Endothelial cell of umbilical vein (primary cell): ENCODE measurements around the gene SOX18. TPM values are rescaled to one million over a fixed set of nuclear protein-coding genes. Genes with fewer than 3 reads are reported as not detected.

ENCODE experiments used
- BruUV-seq: library from RNA; stranded (reverse); fragments of 400-500 nt; replicated peaks from 2 replicates; lab custom pipeline; 2021; lab: Mats Ljungman, UMichigan
- CTCF ChIA-PET: fragments of 300-600, 350-600 bp; sonication (Branson Sonifier 250); formaldehyde crosslinking; loops from one replicate; lab custom pipeline; 2021; ENCODE audit warnings: antibody characterized with exemption, inconsistent platforms; lab: Charles Lee
- POLR2A ChIA-PET: fragments of 300-600, 350-600 bp; sonication (Branson Sonifier 250); formaldehyde crosslinking; loops from one replicate; lab custom pipeline; 2021; ENCODE audit warnings: antibody characterized with exemption, inconsistent platforms; lab: Charles Lee
- DNase-seq: peaks from one replicate; pipeline ENCODE4 v3.0.0-alpha.2; 2011; ENCODE audit warnings: low read depth, low spot score
- FAIRE-seq: peaks from 2 replicates; lab custom pipeline; 2011; peaks lifted over from hg19 to GRCh38; lab: Jason Lieb, UNC
- H2AFZ ChIP-seq: 2 replicates; pipeline ENCODE4 v1.6.0; 2012; ENCODE audit warnings: low read depth, low read length, control low read depth, inconsistent platforms
- H3K27ac ChIP-seq: 2 replicates; pipeline ENCODE4 v1.5.1; 2011; ENCODE audit warnings: low read depth, mild to moderate bottlenecking, control low read depth, low read length, moderate library complexity; ENCODE audit not compliant: insufficient read depth
- H3K27me3 ChIP-seq, 2 experiments: 2 replicates each; pipeline versions ENCODE4 v1.6.0 to v1.6.1; 2011; ENCODE audit warnings: low read length in 2 of 2, mixed read lengths in 1 of 2; ENCODE audit not compliant: control insufficient read depth in 2 of 2, insufficient read depth in 2 of 2
- H3K36me3 ChIP-seq, 2 experiments: 2 replicates in 1 of 2; 3 replicates in 1 of 2; pipeline ENCODE4 v1.5.1; 2011; ENCODE audit warnings: low read length in 2 of 2, mild to moderate bottlenecking in 1 of 2, moderate library complexity in 1 of 2; ENCODE audit not compliant: control insufficient read depth in 2 of 2, insufficient read depth in 2 of 2; ENCODE audit errors: extremely low read depth in 1 of 2
- H3K4me1 ChIP-seq: 3 replicates; pipeline ENCODE4 v1.5.1; 2011; ENCODE audit warnings: mild to moderate bottlenecking, low read length; ENCODE audit not compliant: control insufficient read depth, insufficient read depth; ENCODE audit errors: extremely low read depth
- H3K4me2 ChIP-seq: 2 replicates; pipeline ENCODE4 v1.6.1; 2011; ENCODE audit warnings: low read length, control low read depth, mixed read lengths; ENCODE audit not compliant: insufficient read depth
- H3K4me3 ChIP-seq, 3 experiments: fragments of 200-600 bp in 1 of 3; sonication (generic), shearing (Covaris generic) in 1 of 3; replicated peaks in 1 of 3; 2 replicates each; pipeline ENCODE4 v1.5.1; 2011 to 2016; ENCODE audit warnings: control low read depth in 3 of 3, low read length in 3 of 3, mild to moderate bottlenecking in 2 of 3, inconsistent platforms in 1 of 3, low read depth in 1 of 3, moderate library complexity in 1 of 3; ENCODE audit not compliant: insufficient read depth in 1 of 3
- H3K79me2 ChIP-seq: 2 replicates; pipeline ENCODE4 v1.6.0; 2012; ENCODE audit warnings: low read length, inconsistent platforms; ENCODE audit not compliant: control insufficient read depth, insufficient read depth
- H3K9ac ChIP-seq: replicated peaks from 2 replicates; pipeline ENCODE3; 2011; ENCODE audit warnings: low read length, control low read depth; ENCODE audit not compliant: insufficient read depth; ENCODE audit errors: extremely low read depth
- H3K9me1 ChIP-seq: replicated peaks from 3 replicates; pipeline ENCODE4 v1.6.0; 2011; ENCODE audit warnings: mild to moderate bottlenecking, low read length; ENCODE audit not compliant: control insufficient read depth, insufficient read depth; ENCODE audit errors: extremely low read depth
- H3K9me3 ChIP-seq: replicated peaks from 2 replicates; pipeline ENCODE4 v1.5.1; 2012; ENCODE audit warnings: low read length, inconsistent platforms; ENCODE audit not compliant: control insufficient read depth, insufficient read depth
- H4K20me1 ChIP-seq: replicated peaks from 2 replicates; pipeline ENCODE3; 2011; ENCODE audit warnings: mild to moderate bottlenecking, low read length; ENCODE audit not compliant: control insufficient read depth, insufficient read depth; ENCODE audit errors: extremely low read depth
- CTCF ChIP-seq, 2 donors: IDR thresholded peaks; 1 replicate in 1 of 2; 2 replicates in 1 of 2; pipeline ENCODE4 v1.5.1; 2011; ENCODE audit warnings: low read length in 2 of 2, mild to moderate bottlenecking in 2 of 2, moderate library complexity in 2 of 2, control low read depth in 1 of 2, inconsistent platforms in 1 of 2, low read depth in 1 of 2; ENCODE audit not compliant: insufficient read depth in 1 of 2; ENCODE audit errors: extremely low read depth in 1 of 2
- EZH2 ChIP-seq: IDR thresholded peaks from 2 replicates; pipeline ENCODE4 v1.6.1; 2012; ENCODE audit warnings: borderline replicate concordance, low read depth, mild to moderate bottlenecking, moderate library complexity, low read length, inconsistent platforms; ENCODE audit not compliant: severe bottlenecking
- FOS ChIP-seq: IDR thresholded peaks from 2 replicates; pipeline ENCODE4 v1.6.1; 2011; ENCODE audit warnings: mild to moderate bottlenecking, low read length, moderate library complexity, borderline replicate concordance; ENCODE audit not compliant: insufficient read depth
- GATA2 ChIP-seq: IDR thresholded peaks from 2 replicates; pipeline ENCODE4 v1.7.0; 2011; ENCODE audit warnings: low read depth, mild to moderate bottlenecking, moderate library complexity, mixed read lengths, low read length; ENCODE audit not compliant: insufficient read length, insufficient read depth
- JUN ChIP-seq: IDR thresholded peaks from 2 replicates; pipeline ENCODE4 v1.6.1; 2011; ENCODE audit warnings: borderline replicate concordance, low read depth; ENCODE audit not compliant: insufficient read length, insufficient read depth
- MAX ChIP-seq: IDR thresholded peaks from 2 replicates; pipeline ENCODE4 v1.6.1; 2011; ENCODE audit not compliant: insufficient read depth, insufficient read length
- MYC ChIP-seq: IDR thresholded peaks from one replicate; pipeline ENCODE4 v1.6.1; 2011; ENCODE audit warnings: mild to moderate bottlenecking, low read depth, low read length
- POLR2A ChIP-seq: IDR thresholded peaks from 2 replicates; pipeline ENCODE4 v1.6.1; 2012; ENCODE audit warnings: low read depth, mild to moderate bottlenecking, control low read depth, low read length
- POLR2AphosphoS5 ChIP-seq: IDR thresholded peaks from 2 replicates; pipeline ENCODE4 v1.6.1; 2012; ENCODE audit warnings: low read depth, mild to moderate bottlenecking, control low read depth, low read length, moderate library complexity; ENCODE audit not compliant: insufficient read depth
- dilution Hi-C: fragments of 300-500 bp; cut with MboI; formaldehyde crosslinking; loops from one replicate; pipeline ENCODE4 v1.15.0; 2019; ENCODE audit warnings: low sequenced_read_pairs; ENCODE audit not compliant: extremely low pct_ligation_motif_present
- intact Hi-C: fragments of 100-400 bp; cut with micrococcal nuclease; formaldehyde crosslinking; loops from one replicate; pipeline ENCODE4 v1.10.0; 2022
- polyA plus RNA-seq, 4 experiments: library from polyadenylated mRNA; depleted of rRNA in 3 of 4; stranded (reverse) in 3 of 4; unstranded in 1 of 4; fragments of >200 nt; gene quantifications; 2 replicates each; pipeline versions ENCODE4 v1.2.1 to v1.2.3, GENCODE V29; 2011 to 2012; ENCODE audit warnings: missing spikeins in 1 of 4
- total RNA-seq: library from RNA; stranded (reverse); gene quantifications from 2 replicates; pipeline ENCODE4 v1.2.3, GENCODE V29; 2021

The SOX18 gene
- total and polyA plus RNA-seq, 2 donors (not counting 3 experiments of a cell fraction or from before 2014, with no cell fraction given), result 20.9 to 175 TPM

- ChIA-PET CTCF (interaction anchor here (3.0 kb wide), 1 partner anchor 43 kb away, joined by 14 read pairs; no protein-coding TSS in a partner anchor), POLR2A (no interaction called here)
- no TSS peak for BruUV-seq
- no peak for FAIRE-seq
- TF ChIP-seq EZH2 (no peak), FOS (no peak), MYC (no peak), GATA2 (no peak), MAX (no peak), POLR2AphosphoS5 (no peak), POLR2A (no peak), CTCF (IDR thresholded peaks at IDR 0.05; ENCODE audit: extremely low read depth in 1 of 2, insufficient read depth in 1 of 2, low read depth in 1 of 2, low read length in 2 of 2) (no peak), JUN (no peak)
- H3K9ac ChIP-seq, result no peak overlapping the region
- H3K36me3 ChIP-seq, result no peaks in the 10 kb centered on the region
- no peak overlapping the region for H3K4me3 ChIP-seq
- dilution Hi-C loops (no loop called here), intact Hi-C loops (no loop called here)
- H3K79me2 ChIP-seq, result peaks cover 6% of the 10 kb centered on the region
- H3K4me2 ChIP-seq, result no peak overlapping the region
- peaks cover 20% of the 10 kb centered on the region for H3K4me1 ChIP-seq
- H3K27me3 ChIP-seq, result peaks cover 20 to 28% of the 10 kb centered on the region in 2 experiments
- H4K20me1 ChIP-seq, result no peaks in the 10 kb centered on the region
- no peak overlapping the region for H2AFZ ChIP-seq
- DNase-seq, result no peak
- no peak overlapping the region for H3K27ac ChIP-seq
- H3K9me1 ChIP-seq, result no peaks in the 10 kb centered on the region
- H3K9me3 ChIP-seq, result no peaks in the 10 kb centered on the region
Measured at GRCh38 chr20:64081624-64081964, 32.2 kb upstream of the SOX18 start.
